Measurements from ENCODE around the gene MUC4. TPM values are rescaled to one million over a fixed set of nuclear protein-coding genes. Genes with fewer than 3 reads are reported as not detected.
A peak's percentile ranks its signal among the peaks of the same experiment; 100 is the strongest.
"Not testable (repeated sequence)": the region's sequence is repeated elsewhere in the genome, so short reads cannot be mapped to it uniquely, and the experiment has no call there.

MUC4 gene
- total RNA-seq, 1 experiment from 2014 or later: 3.6 TPM

GRCh38 chr3:195751560-195751959 lies 60.2 kb downstream of the MUC4 start:
- no peak for TF ChIP-seq CTCF (IDR thresholded peaks at IDR 0.05; ENCODE audit: unreplicated experiment)
- H3K4me3 Mint-ChIP-seq (ENCODE audit: low read depth, unreplicated experiment): no peak overlapping the region
- intact Hi-C loops (cut with micrococcal nuclease; ENCODE audit: unreplicated experiment): no loop called here
- no peak for DNase-seq
- no TSS peak for BruUV-seq (replicated peaks)
- peaks cover 15% of the 10 kb centered on the region for H3K27me3 Mint-ChIP-seq (ENCODE audit: unreplicated experiment)
- CTCF ChIA-PET: no interaction called here
- H3K27ac Mint-ChIP-seq (ENCODE audit: unreplicated experiment): no peak overlapping the region
- no peaks in the 10 kb centered on the region for H3K9me3 Mint-ChIP-seq (ENCODE audit: low read depth, unreplicated experiment)
- H3K36me3 Mint-ChIP-seq (ENCODE audit: insufficient read depth, unreplicated experiment): peaks cover 7% of the 10 kb centered on the region
- peaks cover 5% of the 10 kb centered on the region for H3K4me1 Mint-ChIP-seq (ENCODE audit: low read depth, unreplicated experiment)

- no peak for TF ChIP-seq CTCF (IDR thresholded peaks at IDR 0.05; ENCODE audit: unreplicated experiment)
- BruUV-seq (replicated peaks): no TSS peak
- Mint-ChIP-seq H3K36me3 (ENCODE audit: insufficient read depth, unreplicated experiment) (peaks cover 7% of the 10 kb centered on the region), H3K27ac (ENCODE audit: unreplicated experiment) (no peak overlapping the region), H3K4me1 (ENCODE audit: low read depth, unreplicated experiment) (no peaks in the 10 kb centered on the region), H3K9me3 (ENCODE audit: low read depth, unreplicated experiment) (no peaks in the 10 kb centered on the region), H3K4me3 (ENCODE audit: low read depth, unreplicated experiment) (no peak overlapping the region), H3K27me3 (ENCODE audit: unreplicated experiment) (peaks cover 9% of the 10 kb centered on the region)
- intact Hi-C loops (cut with micrococcal nuclease; ENCODE audit: unreplicated experiment): no loop called here
- CTCF ChIA-PET: no interaction called here
- DNase-seq: no peak
These were observed 60.8 kb downstream of the MUC4 start for GRCh38 chr3:195750797-195751520.

- intact Hi-C loops (cut with micrococcal nuclease; ENCODE audit: unreplicated experiment): loop anchor here (10.0 kb wide), 2 partner anchors 106 to 124 kb away; no protein-coding TSS in a partner anchor
- H3K9me3 Mint-ChIP-seq (ENCODE audit: low read depth, unreplicated experiment); BruUV-seq (replicated peaks); H3K36me3 Mint-ChIP-seq (ENCODE audit: insufficient read depth, unreplicated experiment); H3K4me1 Mint-ChIP-seq (ENCODE audit: low read depth, unreplicated experiment); H3K4me3 Mint-ChIP-seq (ENCODE audit: low read depth, unreplicated experiment); H3K27ac Mint-ChIP-seq (ENCODE audit: unreplicated experiment); H3K27me3 Mint-ChIP-seq (ENCODE audit: unreplicated experiment); CTCF ChIA-PET; DNase-seq: not testable (repeated sequence)
These were observed 62.6 kb downstream of the MUC4 start for GRCh38 chr3:195749101-195749500.

GRCh38 chr3:195748661-195749060 lies 63.1 kb downstream of the MUC4 start:
- no TSS peak for BruUV-seq (replicated peaks)
- Mint-ChIP-seq H3K9me3 (ENCODE audit: low read depth, unreplicated experiment) (no peaks in the 10 kb centered on the region), H3K27me3 (ENCODE audit: unreplicated experiment) (no peaks in the 10 kb centered on the region), H3K4me3 (ENCODE audit: low read depth, unreplicated experiment) (no peak overlapping the region), H3K4me1 (ENCODE audit: low read depth, unreplicated experiment) (no peaks in the 10 kb centered on the region), H3K27ac (ENCODE audit: unreplicated experiment) (no peak overlapping the region), H3K36me3 (ENCODE audit: insufficient read depth, unreplicated experiment) (peaks cover 7% of the 10 kb centered on the region)
- CTCF ChIA-PET: no interaction called here
- intact Hi-C loops (cut with micrococcal nuclease; ENCODE audit: unreplicated experiment): loop anchor here (10.0 kb wide), 2 partner anchors 106 to 124 kb away; no protein-coding TSS in a partner anchor
- no peak for TF ChIP-seq CTCF (IDR thresholded peaks at IDR 0.05; ENCODE audit: unreplicated experiment)
- no peak for DNase-seq

GRCh38 chr3:195746751-195747150 lies 65.0 kb downstream of the MUC4 start:
- Mint-ChIP-seq H3K27me3 (ENCODE audit: unreplicated experiment) (no peaks in the 10 kb centered on the region), H3K27ac (ENCODE audit: unreplicated experiment) (peak overlapping the region; percentile 24), H3K9me3 (ENCODE audit: low read depth, unreplicated experiment) (no peaks in the 10 kb centered on the region), H3K4me1 (ENCODE audit: low read depth, unreplicated experiment) (no peaks in the 10 kb centered on the region), H3K4me3 (ENCODE audit: low read depth, unreplicated experiment) (no peak overlapping the region), H3K36me3 (ENCODE audit: insufficient read depth, unreplicated experiment) (peaks cover 7% of the 10 kb centered on the region)
- BruUV-seq (replicated peaks): no TSS peak
- DNase-seq: no peak
- no peak for TF ChIP-seq CTCF (IDR thresholded peaks at IDR 0.05; ENCODE audit: unreplicated experiment)
- intact Hi-C loops (cut with micrococcal nuclease; ENCODE audit: unreplicated experiment): loop anchor here (10.0 kb wide), 2 partner anchors 108 to 122 kb away; no protein-coding TSS in a partner anchor
- CTCF ChIA-PET: interaction anchor here (1.1 kb wide), 1 partner anchor 105 kb away, joined by 3 read pairs; no protein-coding TSS in a partner anchor

Data from Calu3 (cell line).